HG03066 (cell line): ENCODE results near the gene DPY19L2.
A peak's percentile ranks its signal among the peaks of the same experiment; 100 is the strongest.
"Not testable (repeated sequence)": the region's sequence is repeated elsewhere in the genome, so short reads cannot be mapped to it uniquely, and the experiment has no call there.

Experiments used
- ATAC-seq: cut with Tn5 transposase; IDR thresholded peaks from one replicate; pipeline ENCODE4 v1.9.1; 2021; ENCODE audit warnings: low read depth; ENCODE audit not compliant: unreplicated experiment

Gene DPY19L2

DNA sequence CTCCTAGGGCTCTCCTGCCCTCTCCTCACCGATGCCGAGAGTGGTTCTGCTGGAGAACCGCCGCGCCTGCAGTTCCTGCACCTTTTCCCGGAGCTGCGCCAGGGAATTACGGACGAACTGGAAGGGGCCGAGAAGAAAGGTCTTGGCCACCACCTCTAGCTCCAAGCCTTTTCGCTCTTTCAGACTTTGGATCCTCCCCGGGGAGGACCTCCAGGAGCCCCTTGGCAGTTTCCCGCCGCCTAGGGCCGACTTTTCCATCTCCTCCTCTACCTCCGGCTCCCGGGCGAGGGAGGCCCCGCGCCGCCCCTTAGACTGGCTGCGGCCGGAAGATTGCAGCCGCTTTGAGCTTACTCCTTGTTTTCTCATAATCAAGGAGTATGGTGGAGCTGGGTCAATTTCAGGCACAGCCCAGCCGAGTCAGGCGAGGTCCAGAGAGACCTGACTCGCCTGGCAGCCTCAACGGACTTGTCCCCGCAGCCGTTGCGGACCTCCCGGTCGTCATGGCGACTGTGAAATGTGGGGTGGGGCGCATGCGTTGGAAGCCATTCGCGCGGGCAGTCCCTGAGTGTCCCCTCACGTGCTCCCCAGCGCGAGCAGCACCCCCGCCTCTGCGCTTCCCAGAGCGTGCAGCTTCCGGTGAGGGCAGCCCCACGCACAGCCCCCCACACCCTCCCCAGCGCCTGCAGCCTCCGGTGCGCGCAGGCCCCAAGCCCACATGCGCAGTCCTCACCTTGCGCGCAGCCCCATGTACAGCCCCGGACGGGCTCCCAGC lies at the start of gene DPY19L2:
DPY19L2 (minus strand) TSS at position 466 of the 772 bp plus-strand sequence; CDS start at position 366, 100 bp downstream.
- peak; percentile 60 for ATAC-seq

DNA sequence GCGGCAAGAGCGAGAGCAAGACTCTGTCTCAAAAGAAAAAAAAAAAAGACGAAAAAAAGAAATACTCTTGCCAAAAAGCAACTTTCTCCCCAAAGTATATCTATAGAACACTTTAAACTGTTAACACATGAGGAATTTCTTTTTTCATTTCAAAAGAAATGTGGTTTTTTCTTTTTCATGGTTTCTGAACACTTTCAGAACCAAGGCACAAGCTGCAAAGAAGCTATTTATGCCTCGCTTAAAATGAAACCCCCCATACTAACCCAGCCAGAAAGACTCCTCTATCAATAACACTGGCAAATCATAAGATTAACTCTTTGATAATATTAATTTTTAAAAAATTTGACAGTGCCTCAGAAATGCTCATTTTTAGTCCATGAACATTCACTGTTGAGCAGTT lies 48.6 kb upstream of the DPY19L2 start:
- ATAC-seq = not testable (repeated sequence)

DNA sequence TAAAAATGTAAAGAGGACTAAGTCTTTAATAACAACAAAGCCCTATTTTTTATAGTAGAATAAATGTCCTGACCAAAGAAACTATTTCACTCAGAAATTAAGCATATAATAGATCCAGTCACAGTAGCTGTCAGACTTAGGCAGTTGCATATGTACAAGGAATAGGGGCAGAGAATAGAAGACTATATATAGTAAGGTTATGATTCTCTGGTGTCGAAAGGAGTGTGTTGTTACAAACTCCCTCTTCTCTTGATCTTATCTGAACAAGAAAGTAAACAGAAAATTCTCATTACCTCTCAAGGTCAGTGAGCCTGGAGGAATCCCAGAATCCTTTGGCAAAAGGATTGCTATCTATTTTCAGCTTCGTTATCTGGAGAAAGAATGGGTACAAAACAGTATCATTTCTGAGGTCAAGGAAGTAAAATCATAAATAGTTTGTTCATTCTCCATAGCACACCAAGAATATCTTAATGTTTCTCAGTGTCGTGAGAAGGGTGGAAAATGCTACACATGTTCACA lies 46.9 kb upstream of the DPY19L2 start:
- ATAC-seq = not testable (repeated sequence)

DNA sequence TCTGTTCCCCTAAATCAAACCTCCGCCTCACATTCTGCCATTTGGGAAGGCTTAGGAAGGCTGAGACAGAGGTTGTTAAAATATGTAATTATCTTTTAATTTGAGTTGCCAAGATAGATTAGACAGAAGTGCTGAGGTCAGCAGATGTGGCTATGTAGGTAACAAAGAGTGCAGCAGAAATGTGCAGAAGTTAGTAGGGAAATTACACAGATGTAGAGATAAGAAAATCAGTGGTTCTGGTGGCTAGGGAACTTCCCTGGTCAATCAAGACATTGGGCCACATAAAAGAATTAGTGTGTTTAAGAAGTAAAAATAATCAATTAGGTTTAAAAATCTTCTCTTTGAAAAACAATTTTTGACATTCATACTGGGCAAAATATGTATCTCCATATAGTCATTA lies 46.1 kb upstream of the DPY19L2 start:
- ATAC-seq = not testable (repeated sequence)

DNA sequence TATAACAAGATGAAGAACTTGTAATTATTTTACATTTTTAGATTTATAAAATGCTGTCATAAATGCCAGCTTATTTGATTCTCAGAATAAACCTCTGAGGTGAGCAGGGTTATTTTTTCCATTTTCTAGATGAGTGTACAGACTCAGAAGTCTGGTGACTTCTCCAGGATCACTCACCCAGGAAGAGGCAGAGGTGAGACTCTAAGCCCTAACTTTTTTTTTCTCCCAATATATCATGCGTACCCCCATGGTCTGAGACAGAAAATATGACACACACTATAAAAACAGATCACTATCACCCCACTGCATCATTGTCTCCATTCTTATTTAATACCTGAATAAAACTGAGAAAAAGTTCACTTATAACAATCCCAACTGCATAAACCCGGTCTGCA lies 45.4 kb upstream of the DPY19L2 start:
- ATAC-seq = not testable (repeated sequence)

DNA sequence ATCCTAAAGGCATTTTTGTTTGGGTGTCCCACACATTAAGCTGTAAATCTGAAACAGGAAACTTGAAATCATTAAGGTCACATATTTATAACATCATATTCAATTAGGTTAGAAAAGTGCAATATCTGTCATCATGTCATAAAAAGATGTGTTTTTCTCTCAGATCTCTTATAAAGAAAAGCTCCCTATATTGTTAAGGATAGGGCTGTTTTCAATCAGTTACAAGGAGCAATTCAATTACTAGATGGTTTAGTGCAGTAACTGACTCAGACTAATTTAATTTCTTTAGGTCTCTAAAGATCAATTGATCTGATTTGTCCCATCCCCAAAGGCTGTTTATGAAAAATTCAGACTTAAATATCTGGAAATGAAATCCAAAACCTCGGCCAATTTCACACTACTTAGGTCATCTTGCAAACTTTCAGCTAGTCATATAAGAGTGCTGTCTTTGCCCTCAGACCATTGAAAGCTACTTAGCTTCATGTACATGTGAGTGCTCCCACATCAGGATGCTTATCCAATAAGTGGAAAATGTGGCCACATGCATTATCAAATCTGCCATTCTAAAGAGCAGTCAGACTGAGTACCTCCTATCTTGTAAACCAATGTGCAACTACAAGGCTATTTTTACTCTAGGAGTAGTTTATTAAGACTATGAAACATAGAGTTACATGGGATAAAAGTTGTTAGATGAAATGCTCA lies 44.8 kb upstream of the DPY19L2 start:
- ATAC-seq = not testable (repeated sequence)

DNA sequence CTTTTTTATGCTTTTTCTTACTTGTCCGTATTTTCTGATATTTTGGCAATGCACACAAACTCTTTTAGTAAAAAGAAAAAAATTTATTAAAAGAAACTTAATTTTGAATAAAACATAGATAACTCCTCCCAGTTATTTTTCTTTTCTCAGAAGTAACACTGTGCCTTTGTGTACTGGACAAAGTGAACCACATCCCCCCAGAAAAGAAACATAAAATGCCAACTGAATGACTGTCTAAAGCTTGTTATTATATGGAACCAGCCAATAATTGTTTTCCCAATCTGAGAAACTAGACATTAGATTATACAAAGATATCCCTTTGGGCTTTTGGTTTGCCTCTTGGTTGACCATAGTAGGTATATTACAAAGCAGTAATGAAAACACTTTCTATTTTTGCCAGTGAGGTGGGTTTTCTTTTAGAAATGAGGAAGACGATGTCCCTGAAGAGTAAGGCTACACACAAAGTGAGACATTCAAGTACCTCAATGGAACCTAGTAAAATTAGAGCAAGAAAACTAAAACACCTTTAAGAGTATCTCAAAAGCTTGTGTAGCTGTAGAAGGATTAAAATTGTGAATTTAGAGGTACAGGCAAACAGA lies 44.2 kb upstream of the DPY19L2 start:
- ATAC-seq = not testable (repeated sequence)

DNA sequence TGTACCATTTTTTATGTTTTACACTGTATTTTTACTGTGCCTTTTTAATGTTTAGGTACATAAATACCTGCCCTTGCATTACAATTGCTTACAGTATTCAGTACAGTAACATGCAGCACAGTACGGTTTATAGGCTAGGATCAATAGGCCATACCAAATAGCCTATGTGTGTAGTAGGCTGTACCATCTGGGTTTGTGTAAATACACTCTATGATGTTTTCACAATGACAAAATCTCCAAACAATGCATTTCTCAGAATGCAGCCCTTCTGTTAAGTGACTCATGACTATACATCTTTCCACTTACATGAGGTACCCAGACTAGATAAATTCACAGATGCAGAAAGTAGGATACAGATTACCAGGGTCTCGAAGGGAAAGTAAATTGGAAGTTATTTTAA lies 43.0 kb upstream of the DPY19L2 start:
- not testable (repeated sequence) for ATAC-seq

DNA sequence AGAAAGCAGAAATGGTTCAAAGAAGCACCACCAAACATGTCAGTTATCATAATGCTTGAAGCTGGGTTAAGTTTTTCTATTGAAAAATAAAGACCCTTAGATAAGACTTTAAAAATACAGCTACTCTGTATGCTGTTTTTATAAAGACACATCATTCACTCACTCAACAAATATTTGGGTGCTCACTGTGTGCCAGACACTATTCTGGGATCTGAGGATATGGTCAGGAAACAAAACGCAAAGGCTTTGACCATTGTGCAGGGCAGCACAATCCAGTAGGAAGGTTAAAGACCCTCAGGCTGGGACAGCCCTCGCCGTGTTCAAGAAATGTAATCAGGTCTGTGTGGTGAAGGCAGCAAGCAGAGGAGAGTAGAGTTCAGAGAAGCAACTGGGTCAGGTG lies 38.0 kb upstream of the DPY19L2 start:
- no peak for ATAC-seq

DNA sequence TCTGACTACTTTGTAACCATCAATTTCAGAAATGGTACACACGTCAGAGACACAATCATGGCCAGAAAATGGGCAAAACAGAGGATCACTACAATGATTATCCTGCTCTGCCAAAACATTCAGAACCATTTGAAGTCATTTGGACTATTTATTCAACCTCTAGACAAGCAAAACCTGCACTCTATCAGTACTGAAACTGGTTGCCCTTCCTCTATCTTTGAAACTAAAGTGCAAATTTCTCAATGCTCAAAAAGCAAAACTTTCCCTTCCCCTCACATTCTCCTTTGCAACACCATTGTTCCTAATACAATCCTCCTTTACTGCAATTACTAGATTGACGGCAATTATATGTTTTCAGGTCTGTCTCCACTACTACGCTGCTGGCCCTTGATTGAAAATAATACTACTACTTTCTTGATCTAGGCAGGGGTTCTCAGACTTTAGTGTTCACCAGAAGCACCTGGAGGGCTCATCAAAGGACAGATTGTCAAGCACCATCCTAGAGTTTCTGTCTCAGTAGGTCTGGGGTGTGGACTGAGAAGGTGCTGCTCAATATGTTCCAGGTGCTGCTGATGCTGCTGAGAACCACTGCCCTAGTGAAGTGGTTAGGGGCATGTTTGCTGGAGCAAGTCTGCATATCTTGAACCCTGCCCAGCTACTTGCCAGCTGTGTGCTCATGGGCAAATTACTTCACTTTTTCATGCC lies 31.5 kb upstream of the DPY19L2 start:
- ATAC-seq = not testable (repeated sequence)

DNA sequence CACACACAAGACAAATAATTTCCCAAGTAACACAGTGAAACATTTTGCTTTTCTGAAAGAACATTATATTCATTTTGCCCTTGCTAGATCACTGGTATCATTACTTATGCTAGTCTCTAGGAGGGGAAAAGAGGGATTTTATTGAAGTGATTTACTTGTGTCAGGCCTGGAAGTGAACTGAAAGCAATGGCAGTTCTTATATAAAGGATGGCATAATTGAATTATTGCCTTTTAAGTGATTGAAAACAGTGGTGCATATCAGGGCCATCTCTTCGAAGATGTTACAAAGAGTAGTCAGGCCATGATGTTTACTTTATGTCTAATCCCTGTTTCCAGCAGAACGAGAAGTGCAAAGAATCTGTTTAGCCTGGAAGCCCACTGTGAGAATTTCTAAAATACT lies 30.7 kb upstream of the DPY19L2 start:
- not testable (repeated sequence) for ATAC-seq

DNA sequence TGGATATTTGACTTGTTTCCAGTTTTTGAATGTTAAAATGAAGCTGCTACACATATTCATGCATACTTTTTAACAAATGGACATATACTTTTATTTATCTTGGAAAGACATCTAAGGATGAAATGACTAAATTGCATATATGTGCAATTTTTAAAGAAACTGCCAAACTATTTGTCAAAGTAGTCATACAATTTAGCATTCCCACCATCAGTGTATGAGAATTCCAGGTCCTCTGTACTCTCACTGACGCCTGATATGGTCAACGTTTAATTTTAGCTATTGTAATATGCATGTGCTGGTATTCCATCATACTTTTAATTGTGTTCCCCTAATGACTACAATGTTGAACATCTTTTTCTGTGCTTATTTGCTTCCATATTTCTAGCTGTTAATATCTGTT lies 22.5 kb upstream of the DPY19L2 start:
- ATAC-seq = not testable (repeated sequence)

DNA sequence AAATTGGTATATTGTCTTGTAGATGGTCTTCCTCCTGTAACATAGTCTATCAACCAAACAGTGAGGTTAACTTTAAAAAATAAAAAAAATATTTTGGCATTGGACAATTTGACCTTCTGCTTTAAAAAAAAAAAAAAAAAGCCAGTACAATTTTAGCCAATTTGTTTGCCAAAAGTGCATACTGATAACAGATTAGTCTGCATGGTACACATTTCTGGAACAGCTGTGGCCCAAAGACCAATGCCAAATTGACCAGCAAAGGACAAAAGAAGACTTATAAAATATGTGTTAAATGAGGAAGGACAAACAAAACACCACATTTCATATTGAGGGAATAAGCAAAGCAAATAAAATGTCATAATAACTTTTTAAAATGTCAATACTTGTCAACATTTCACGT lies 20.8 kb upstream of the DPY19L2 start:
- not testable (repeated sequence) for ATAC-seq

DNA sequence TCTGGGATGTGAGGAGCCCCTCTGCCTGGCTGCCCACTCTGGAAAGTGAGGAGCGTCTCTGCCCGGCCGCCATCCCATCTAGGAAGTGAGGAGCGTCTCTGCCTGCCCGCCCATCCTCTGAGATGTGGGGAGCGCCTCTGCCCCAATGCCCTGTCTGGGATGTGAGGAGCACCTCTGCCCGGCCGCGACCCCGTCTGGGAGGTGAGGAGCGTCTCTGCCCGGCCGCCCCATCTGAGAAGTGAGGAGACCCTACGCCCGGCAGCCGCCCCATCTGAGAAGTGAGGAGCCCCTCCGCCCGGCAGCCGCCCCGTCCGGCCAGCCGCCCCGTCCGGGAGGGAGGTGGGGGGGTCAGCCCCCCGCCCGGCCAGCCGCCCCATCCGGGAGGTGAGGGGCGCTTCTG lies 18.3 kb upstream of the DPY19L2 start:
- not testable (repeated sequence) for ATAC-seq

DNA sequence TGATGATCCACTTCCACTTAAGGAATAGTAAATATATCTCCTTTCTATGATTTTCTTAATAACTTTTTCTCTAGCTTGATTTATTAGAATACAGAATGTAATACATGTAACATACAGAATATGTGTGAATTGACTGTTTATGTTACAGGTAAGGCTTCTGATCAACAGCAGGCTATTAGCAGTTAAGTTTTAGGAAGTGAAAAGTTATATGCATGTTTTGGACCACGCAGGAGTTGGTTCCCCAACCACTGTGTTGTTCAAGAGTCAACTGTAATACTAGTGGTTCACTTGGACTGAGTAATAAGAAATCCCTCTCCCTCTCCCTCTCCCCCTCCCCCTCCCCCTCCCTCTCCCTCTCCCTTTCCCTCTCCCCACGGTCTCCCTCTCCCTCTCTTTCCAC lies 17.5 kb upstream of the DPY19L2 start:
- ATAC-seq = not testable (repeated sequence)

DNA sequence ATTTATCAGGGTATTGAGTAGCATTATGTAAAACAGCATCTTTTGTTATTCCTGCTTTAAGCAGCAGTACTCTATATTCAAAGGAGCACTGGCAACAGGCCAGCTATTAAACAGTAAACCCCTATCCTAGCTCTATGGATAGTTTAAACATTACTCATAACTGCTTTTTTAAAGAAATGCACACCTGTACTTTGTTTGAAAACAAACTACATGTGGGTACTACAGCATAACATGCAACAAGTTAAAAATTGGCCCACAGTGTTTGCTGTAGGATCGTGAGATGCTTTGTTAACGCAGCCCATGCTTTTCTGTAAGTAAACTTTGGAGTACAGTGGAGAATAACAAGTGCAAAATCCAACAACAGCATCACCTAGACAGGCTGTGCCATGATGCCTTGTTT lies 14.3 kb upstream of the DPY19L2 start:
- not testable (repeated sequence) for ATAC-seq

DNA sequence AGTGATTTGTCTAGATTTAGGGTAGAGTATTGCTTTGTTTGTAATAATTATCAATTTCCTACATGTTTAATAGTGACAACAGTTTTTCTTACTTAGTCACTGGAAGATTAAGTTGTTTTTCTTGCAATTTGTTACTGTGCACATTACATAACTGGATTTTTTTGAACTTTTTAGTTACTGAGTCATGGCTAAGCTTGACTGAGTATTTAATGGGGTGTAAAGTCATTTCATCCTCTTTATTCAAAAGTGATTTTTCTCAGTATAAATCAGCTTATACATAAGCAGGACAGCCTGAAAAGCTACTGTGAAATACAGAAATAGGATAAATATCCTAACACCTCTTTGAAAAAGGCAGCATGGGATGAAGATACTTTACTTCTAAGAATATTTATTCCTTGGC lies 12.5 kb upstream of the DPY19L2 start:
- ATAC-seq = not testable (repeated sequence)

DNA sequence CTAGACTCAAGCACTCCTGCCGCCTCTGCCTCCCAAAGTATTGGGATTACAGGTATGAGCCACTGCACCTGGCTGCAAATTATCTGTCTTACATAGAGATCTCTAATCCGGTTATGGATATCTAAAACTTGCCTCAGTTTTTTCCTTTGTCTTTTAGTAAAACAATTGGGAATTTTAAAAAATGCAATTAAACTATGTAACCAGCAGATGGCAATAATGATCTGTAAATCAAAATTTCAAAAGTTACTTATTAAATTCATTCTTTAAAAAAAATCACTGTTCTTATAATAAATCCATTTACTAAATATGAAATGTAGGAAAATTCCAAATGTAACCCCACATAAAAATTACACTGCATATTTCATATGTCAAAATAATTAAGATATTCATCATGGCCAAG lies 4.3 kb upstream of the DPY19L2 start:
- not testable (repeated sequence) for ATAC-seq

DNA sequence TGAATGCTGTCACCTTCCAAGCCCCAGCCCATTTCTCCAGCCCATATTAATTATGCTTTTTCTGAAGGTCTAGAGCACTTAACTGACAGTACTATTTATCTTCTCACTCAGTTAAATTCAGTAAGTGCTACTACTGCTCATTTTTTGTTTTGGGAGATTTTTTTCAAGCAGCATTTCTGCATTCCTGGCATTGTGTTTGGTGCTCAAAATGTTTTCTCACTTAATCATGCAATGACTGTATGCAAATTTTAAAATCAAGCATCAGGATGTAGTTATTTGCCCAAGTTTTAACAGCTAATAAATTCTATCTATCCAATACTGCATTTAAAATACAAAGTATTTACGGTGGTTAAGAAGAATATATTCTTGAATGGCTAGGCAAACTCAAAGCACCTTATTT lies 1.6 kb upstream of the DPY19L2 start:
- not testable (repeated sequence) for ATAC-seq

DNA sequence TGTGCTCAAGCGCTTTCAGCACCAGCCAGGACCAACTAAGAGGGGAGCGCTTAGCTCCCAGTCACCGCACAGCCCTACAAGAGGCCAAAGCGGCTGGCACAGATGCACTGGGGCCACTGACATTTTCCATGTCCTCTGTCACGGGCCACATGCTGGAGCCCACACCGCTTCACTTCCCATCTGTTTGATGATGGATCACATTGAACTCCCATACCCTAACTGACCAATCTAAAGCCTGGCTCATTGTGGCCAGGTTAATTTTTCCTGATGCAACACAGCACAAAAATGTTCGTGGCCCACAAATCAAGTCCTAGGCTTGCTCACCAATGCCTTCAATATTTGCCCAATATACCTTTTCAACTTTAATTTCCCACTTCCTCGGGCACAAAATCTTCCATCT lies 1.1 kb upstream of the DPY19L2 start:
- not testable (repeated sequence) for ATAC-seq
